Choroid plexus epithelial cell (primary cell): ENCODE data around the gene RSPO4.

ENCODE experiments used
- DNase-seq: peaks from one replicate; pipeline ENCODE4 v3.0.0-alpha.2; 2010; ENCODE audit warnings: low read depth
- H3K4me3 ChIP-seq: 2 replicates; pipeline ENCODE4 v1.5.1; 2011; ENCODE audit warnings: low read depth, mild to moderate bottlenecking, control low read depth, low read length, moderate library complexity
- TF ChIP-seq, protein P1 (sequence below): conservative IDR thresholded peaks from 2 replicates; pipeline ENCODE4 v1.5.1; 2011; ENCODE audit warnings: low read depth, mild to moderate bottlenecking, control low read depth, inconsistent platforms, low read length, moderate library complexity

RSPO4 gene

DNA sequence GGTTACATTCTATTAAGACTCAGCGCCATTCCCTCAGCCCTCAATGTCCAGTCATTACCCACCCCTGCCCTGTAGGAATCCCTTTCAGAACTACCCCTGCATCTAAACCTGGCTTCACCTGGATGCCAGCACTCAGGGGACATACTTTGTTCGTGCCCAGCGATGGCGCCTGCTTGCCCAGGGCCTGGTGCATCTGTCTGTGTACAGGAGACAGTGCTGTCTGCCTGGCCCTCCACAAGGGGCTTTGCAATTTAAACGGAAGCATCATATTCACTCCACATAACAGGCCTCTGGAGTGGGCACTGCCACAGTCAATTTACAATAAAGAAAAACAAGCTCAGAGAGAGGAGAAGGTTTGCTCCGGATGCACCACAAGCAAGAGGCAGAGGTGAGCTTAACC is 4.6 kb downstream of the RSPO4 start:
- H3K4me3 ChIP-seq: no peak overlapping the region
- TF ChIP-seq, protein P1, sequence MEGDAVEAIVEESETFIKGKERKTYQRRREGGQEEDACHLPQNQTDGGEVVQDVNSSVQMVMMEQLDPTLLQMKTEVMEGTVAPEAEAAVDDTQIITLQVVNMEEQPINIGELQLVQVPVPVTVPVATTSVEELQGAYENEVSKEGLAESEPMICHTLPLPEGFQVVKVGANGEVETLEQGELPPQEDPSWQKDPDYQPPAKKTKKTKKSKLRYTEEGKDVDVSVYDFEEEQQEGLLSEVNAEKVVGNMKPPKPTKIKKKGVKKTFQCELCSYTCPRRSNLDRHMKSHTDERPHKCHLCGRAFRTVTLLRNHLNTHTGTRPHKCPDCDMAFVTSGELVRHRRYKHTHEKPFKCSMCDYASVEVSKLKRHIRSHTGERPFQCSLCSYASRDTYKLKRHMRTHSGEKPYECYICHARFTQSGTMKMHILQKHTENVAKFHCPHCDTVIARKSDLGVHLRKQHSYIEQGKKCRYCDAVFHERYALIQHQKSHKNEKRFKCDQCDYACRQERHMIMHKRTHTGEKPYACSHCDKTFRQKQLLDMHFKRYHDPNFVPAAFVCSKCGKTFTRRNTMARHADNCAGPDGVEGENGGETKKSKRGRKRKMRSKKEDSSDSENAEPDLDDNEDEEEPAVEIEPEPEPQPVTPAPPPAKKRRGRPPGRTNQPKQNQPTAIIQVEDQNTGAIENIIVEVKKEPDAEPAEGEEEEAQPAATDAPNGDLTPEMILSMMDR: no peak
- DNase-seq: no peak

DNA sequence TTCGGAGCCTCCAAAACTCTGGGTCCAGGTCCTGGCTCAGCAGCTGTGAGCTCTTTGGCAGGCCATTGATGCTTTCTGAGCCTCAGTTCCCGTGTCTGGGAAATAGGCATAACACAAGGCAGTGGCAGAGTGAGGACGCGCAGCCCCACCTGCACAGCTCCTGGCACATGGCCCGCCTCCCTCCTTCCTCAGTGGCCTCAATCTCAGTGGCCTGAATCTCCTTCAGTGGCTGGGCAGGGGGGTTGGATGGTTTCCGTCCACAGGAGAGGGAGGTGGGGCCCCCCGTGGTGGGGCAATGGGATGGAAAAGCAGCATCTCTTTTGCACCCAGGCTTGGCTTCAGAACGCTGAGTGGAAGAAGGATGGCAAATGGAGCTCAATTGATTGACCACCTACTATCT is 5.1 kb downstream of the RSPO4 start:
- H3K4me3 ChIP-seq: no peak overlapping the region
- TF ChIP-seq, protein P1: no peak
- DNase-seq: no peak

DNA sequence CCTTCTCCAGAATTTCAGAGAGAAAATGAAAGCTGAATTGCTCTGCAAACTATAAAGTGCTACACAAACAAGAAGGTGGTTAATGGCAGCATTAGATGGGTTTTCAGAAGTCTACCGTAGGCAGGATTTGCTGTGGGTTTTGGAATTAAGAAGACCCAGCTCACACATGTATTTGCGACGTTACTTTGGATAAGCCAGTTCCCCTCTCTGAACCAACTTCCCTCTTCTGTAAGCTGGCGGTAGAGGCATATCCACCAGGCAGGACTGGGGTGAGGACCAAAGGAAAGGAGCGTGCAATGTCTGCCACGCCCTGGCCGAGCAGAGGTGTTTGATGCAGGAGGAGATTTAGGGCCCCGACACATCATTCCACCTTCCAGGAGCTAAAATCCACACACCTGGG is 6.9 kb downstream of the RSPO4 start:
- TF ChIP-seq, protein P1: no peak
- DNase-seq: no peak
- no peak overlapping the region for H3K4me3 ChIP-seq

DNA sequence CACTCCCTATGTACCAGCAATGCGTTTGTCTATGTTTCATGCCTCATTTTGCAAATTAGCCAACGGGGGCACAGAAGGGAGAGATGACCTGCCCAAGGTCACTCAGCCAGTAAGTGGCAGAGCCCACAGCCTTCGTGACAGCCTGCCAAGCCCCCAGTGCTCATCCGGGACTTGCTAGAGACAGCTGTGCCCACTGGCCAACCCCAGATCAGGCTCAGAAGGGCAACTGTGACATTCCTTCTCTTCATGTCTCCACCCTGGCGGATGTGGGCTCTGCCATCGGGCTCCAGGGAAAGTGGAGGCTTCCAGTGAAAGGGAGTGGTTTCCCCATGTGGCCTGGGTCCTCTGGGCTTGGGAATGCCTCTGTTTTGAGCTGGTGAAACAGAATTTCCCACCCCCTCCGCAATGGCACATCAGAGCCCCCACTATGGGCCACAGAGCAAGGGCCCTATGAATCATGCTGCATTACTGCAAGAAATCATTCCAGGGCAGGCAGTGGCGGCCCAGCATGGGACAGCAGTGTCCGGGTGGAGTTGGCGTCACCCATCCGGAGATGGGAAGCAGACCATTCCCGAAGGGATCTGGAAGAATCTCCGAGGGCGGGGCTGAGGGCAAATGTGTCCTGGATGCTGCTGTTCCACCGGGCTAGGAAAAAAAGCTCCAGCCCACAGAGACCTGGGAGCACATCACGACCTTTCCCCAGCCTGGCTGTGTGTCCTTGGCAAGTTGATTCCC is 9.1 kb downstream of the RSPO4 start:
- H3K4me3 ChIP-seq: no peak overlapping the region
- TF ChIP-seq, protein P1: no peak
- no peak for DNase-seq

DNA sequence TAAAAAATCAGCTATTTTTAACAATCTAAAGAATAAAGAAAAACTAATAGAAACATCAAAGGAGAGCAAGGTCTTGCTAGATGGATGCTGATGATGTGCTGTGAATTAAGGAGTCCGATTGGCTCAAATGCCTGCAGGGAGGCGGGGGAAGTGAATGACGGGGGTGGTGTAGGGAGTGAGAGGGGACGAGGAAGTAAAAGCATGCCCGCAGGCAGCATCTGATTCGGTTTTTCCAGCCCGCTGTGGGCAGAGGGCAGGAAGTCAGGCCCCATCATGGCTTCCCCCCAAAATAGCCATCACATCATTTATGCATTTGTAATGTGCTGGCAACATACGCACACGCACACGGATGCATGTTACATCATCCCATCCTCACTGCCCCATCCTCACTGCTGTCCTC is 10.3 kb downstream of the RSPO4 start:
- TF ChIP-seq, protein P1: no peak
- no peak for DNase-seq
- H3K4me3 ChIP-seq: no peak overlapping the region

DNA sequence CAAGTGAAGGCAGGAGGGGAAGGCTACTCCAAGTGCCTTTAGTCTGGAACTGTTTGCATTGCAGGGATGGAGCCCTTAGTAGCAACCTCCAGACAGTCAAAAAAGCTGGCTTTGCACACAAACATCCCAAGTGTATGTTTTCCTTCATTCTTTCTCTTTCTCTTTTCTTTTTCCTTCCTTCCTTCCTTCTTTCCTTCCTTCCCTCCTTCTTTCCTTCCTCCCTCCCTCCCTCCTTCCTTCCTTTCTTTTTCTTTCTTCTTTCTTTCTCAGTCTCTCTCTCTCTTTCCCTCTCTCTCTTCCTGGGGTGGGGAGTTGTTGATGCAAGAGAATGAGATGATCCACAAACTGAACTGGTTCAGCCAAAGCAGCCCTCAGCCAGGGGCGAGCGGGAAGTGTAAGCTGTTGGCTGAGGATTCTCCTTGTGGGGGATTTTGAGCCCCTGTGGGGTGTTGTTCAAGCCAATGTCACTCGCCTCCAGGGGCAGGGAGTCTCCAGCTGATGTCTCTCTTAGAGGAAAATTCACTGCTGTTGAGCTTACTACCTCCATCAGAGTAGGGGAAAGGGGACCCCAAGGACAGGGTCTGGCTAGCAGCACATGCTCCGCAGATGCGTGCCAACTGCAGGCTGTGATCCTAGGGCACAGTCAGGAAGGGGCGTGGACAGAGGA is 11.7 kb downstream of the RSPO4 start:
- no peak for DNase-seq
- TF ChIP-seq, protein P1: no peak
- no peak overlapping the region for H3K4me3 ChIP-seq

DNA sequence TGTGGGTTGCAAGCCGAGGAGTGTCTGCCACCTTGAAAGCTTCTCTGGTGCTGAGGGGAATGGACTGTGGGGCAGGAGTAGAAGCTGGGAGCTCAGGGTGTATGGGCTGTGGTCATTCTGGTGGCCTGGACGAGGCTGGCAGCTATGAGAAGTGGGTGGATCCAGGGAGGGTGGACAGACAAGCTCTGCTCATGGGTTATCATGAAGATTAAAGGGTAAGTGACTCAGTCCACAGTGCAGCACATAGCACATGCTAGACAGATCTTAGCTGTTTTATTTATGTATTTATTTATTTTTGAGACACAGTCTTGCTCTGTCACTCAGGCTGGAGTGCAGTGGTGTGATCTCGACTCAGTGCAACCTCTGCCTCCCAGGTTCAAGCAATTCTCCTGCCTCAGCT is 13.8 kb downstream of the RSPO4 start:
- no peak for DNase-seq
- H3K4me3 ChIP-seq: no peak overlapping the region
- TF ChIP-seq, protein P1: no peak
